ENCODE measurements around the gene ADARB2.

The ADARB2 gene

GRCh38 chr10:1187855-1188557 lies 549.3 kb downstream of the ADARB2 start:
- DNase-seq (ENCODE audit: low spot score): no peak

DNA sequence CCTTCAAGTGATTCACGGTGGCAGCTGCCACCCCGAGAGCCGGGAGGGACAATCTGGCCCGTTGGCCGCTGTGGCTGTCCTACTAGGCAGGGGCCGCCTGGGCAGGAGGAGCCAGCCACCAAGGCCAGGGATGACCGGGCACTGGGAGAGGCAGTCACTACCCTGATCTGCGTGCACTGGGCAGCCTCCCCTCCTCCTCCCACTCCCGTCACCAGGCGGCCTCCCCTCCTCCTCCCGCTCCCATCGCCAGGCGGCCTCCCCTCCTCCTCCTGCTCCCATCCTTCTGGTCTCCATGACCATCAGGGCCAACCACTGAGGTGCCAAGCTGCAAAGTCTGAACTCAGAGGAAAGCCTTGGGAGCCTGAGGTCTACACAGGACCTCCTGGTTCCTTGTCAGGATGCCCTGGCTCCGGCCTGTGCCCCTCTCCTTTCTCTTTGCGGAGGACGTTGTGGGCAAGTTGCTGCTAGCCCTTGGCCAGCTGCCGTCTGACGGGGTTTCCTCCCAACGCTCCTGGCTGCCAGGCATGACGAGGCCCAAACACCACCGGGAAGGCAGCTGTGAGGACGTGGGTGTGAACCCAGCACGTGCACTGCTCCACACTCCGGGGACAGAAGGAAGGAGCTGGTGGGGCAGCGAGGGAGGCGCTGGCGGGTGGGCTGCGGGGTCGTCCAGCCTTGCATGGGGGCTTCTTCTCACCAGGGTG lies 550.0 kb downstream of the ADARB2 start:
- no peak for DNase-seq (ENCODE audit: low spot score)

DNA sequence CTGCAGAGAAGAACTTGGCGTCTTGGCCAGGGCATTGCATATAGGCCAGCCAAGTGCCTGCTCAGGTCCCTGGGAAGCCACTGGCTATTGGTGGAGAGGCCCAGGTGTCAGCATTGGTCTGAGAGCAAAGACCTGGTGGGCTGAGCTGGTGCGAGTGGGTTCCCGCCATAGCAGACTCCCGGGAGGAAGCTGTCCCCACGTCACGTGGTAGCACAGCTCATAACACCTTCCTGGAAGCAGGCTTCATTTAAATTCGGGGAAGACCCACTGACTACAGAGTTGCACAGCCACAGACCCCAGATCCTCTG lies 550.7 kb downstream of the ADARB2 start:
- DNase-seq (ENCODE audit: low spot score): no peak

DNA sequence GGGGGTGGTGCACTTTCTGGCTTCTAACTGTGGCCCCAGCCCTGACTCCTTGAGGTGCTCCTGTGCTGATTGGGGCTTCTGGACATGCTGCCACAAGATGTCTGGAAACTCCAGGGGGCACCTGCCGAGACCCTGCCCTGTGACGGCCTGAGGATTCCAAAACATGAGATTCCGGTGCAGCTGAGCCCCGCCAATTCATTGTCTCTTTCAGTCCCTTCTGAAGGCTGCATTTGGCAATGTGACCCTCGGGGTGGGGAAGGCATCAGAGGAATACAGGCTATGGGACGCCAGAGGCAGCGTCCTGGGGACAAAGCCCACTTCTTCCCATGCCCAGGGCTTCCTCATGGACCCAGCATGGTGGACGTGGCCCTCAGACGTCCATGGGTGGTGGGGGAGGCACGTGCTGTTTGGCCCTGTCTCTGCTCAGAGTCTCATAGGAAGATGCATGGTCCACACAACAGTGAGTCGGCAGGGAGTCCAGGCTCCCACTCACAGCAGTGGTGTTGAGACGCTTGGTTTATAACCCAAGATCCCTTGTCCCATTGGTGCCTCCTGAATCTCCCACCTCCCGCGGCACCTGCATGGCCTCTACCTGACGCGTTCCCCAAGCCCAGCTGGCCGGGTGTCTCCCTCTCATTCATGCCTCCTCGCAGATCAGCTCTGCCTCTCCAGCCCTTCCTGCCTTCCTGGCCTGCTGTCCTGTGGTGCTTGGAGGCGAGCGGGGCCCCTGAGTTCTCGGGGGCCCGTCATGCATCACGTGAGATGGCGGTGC lies 551.2 kb downstream of the ADARB2 start:
- no peak for DNase-seq (ENCODE audit: low spot score)

DNA sequence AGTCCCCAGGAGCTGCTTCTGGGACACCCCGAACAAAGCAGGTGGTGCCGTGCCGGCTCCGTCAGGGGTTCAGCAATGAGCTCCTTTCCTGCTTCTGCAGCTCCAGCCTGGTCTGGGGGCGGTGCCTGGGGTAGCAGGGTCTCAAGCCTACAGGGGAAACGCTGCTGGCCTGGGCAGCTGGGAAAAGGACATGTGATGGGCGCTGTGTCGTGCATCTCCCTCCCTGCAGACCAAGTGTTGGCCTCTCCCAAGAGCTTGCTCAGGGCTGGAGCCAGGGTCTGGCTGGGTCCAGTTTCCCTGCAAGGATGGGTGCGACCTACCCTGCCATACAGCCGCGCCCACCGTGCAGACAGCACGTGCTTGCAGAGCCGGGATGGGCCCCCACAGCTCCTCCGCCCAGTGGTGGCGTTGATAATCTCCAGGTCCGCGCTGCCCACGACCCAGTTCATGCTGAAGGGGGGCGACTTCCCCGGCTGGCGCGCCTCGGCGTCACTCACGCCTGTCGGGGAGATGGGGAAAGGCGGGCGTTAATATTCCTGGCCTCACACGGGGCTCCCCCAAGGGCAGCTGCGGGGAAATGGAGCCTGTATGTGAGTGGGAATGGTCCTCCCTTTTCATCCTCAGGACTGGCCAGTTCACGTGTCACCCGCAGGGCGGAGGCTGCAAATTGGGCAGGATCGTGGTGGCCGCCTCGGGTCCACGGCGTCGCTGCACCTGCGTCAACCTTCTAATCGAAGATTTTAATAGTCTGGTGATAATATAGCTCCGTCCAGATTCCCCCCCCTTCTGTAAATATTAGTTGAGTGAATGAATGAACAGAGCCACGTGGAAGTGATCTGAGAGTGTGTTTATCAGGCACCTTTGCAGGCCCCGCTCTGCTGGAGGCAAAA lies 552.5 kb downstream of the ADARB2 start:
- no peak for DNase-seq (ENCODE audit: low spot score)

GRCh38 chr10:1183701-1184100 lies 553.6 kb downstream of the ADARB2 start:
- no peak for DNase-seq (ENCODE audit: low spot score)

GRCh38 chr10:1183033-1183396 lies 554.3 kb downstream of the ADARB2 start:
- no peak for DNase-seq (ENCODE audit: low spot score)

GRCh38 chr10:1182280-1183032 lies 554.9 kb downstream of the ADARB2 start:
- no peak for DNase-seq (ENCODE audit: low spot score)

DNA sequence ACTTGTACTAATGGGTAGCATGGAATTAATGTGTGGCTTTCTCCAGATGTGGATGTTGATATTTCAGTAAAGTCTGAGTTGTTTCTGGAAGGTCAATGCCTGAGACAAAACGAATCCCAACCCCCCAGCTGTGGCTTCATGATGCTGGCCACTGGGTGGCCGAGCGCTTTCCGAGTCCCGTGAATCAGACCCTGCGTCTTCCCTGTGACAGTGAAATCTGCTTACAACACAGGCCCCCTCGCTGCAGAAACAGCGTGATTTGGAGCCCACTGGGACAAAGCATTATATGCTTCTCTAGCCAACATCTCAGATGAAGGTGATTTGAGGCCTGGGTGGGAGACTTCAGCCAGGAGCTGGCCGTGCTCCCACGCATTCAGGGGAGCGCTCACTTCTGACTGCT lies 556.5 kb downstream of the ADARB2 start:
- no peak for DNase-seq (ENCODE audit: low spot score)

DNA sequence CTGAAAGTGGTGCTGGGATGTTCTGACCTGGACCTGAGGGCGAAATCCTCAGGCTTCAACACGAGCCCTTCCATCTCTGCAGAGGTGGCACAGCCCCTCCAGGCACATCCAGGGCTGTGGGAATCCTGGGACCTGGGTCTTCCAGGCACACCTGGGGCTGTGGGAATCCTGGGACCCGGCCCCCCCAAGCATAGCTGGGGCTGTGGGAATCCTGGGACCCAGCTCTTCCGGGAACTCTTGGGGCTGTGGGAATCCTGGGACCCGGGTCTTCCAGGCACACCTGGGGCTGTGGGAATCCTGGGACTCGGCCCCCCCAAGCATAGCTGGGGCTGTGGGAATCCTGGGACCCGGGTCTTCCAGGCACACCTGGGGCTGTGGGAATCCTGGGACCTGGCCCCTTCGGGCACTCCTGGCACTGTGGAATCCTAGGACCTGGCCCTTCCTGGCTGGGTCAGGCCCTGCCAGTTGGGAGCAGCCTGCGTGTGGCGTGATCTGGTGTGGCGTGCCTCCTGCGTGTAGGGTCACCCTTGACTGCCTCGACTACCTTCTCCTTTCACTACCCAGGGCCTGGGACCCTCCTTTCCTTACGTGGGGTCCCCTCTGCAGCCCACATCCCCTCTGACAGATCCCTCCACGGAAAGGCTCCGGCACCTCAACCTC lies 557.1 kb downstream of the ADARB2 start:
- no peak for DNase-seq (ENCODE audit: low spot score)

GRCh38 chr10:1179346-1180070 lies 557.8 kb downstream of the ADARB2 start:
- no peak for DNase-seq (ENCODE audit: low spot score)

DNA sequence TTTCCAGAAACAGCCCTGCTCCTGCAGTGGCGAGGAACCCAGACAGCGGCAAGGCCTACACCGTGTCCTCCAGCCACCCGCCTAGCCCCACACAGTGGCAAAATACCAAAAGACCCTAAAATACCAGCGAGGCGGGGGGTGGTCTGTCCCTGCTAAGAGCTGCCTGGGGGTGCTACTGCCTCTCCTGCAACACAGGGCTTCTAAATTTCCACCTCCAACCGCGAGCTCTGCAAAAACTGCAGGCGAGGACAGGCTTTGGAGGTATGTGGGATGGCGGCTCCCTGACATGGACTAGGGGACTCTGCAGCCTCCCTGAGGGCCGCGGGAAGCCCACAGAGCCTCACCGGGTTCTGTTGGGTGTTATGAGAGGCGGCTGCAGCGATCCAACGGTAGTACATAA lies 558.8 kb downstream of the ADARB2 start:
- no peak for DNase-seq (ENCODE audit: low spot score)

GRCh38 chr10:1177936-1178335 lies 559.4 kb downstream of the ADARB2 start:
- DNase-seq (ENCODE audit: low spot score): no peak

GRCh38 chr10:1175956-1176565 lies 561.3 kb downstream of the ADARB2 start:
- no peak for DNase-seq (ENCODE audit: low spot score)

DNA sequence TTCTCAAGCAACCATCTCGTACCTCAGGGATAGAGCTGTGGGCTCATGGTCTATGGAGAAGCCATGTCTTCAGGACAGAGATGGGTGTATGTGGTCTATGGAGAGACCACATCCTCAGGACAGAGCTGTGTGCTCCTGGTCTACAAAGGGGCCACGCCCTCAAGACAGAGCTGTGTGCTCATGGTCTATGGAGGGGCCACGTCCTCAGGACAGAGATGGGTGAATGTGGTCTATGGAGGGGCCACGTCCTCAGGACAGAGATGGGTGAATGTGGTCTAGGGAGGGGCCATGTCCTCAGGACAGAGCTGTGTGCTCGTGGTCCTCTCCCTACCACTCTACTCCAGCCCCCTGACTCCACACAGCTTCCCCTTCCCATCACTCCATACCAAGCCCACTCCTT lies 563.3 kb downstream of the ADARB2 start:
- DNase-seq (ENCODE audit: low spot score): no peak

- no peak for DNase-seq (ENCODE audit: low spot score)
Observed at GRCh38 chr10:1173091-1173490, 564.2 kb downstream of the ADARB2 start.

DNA sequence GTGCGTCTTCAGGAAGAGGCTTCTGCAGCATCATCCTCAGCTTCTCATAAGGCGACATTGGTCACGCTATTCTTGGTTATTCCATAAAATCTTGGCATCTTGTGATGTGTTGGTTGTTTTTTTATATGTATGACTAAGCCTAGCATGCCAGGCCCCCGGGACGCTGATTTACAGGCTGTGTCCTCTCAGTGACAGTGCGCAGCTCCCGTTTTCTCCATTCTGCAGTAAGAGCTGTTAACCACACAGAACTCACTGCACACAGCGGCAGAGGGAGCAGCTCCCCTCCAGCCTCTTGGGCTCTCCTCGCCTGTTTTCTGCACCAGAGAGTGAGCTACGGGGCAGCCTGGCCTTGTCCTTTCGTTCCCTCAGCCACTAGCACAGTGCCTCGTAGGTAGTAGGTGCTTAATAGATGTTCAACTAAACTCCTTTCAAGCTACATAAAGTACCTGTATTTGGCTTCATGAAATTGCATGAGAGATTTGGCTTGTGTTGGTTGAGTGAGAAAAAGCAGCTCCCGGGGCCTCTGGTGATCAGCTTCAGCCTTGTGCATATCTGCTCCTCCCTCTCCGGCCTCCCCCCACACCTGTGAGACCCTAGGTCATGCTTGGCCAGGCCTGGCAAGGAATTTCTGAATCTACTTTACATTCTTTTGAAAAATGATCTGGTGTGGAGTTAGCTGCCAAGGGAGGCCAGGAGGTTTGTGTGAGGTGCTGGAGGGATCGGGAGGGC lies 564.9 kb downstream of the ADARB2 start:
- no peak for DNase-seq (ENCODE audit: low spot score)

DNA sequence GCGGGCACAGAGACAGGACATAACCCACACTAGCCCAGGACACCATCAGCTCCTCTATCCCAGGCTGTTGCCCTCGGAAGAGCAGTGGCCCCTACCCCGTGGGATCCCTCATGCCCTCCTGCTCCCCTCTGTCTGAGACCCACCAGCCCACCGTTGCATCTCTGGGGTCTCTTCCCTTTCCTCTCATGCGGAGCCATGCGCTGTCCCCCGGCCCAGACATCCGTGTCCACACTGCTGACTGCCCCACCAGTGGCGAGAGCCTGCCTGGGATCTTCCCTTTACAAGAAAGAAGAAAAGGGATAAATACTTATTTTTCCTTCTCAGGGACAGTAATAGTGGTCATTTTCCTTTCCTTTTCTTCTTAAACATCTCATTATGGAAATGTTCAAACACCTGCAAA lies 565.7 kb downstream of the ADARB2 start:
- no peak for DNase-seq (ENCODE audit: low spot score)

GRCh38 chr10:1171182-1171581 lies 566.1 kb downstream of the ADARB2 start:
- no peak for DNase-seq (ENCODE audit: low spot score)

Measured in LoVo (cell line).